Uterus (tissue), 2 donors: ENCODE measurements around the gene TEAD4.

ENCODE experiments used
- POLR2A ChIP-seq, 2 donors: fragments of 450-650 bp; IDR thresholded peaks; one replicate each; pipeline ENCODE4 v1.6.1; 2016; ENCODE audit warnings: antibody characterized with exemption in 2 of 2, mild to moderate bottlenecking in 1 of 2, moderate library complexity in 1 of 2
- TF ChIP-seq, protein P1 (sequence below), 4 experiments: fragments of 200-600 bp in 2 of 4; fragments of 450-650 bp in 2 of 4; sonication (generic) in 2 of 4; IDR thresholded peaks; one replicate each; pipeline ENCODE4 v1.5.1; 2016 to 2019; ENCODE audit warnings: antibody characterized with exemption in 4 of 4, mild to moderate bottlenecking in 2 of 4, moderate library complexity in 1 of 4

DNA sequence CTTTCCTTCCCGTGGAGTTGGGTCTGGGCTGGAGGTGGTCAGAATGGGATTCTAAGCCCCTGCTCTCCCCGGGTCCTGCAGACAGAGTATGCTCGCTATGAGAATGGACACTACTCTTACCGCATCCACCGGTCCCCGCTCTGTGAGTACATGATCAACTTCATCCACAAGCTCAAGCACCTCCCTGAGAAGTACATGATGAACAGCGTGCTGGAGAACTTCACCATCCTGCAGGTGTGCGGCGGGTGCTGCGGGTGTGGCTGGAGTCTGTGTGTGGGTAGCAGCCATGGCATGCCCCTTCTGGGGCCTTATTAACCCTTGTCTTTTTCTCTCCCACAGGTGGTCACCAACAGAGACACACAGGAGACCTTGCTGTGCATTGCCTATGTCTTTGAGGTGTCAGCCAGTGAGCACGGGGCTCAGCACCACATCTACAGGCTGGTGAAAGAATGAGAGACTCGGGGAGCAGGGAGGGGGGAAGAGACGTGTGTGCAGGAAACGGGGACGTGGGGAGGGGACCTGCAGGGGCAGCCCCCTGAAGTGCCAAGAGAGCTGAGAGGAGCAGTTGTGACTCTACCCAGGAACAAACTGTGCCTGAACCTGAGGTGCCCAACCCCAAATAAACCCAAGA lies 80.9 kb downstream of the TEAD4 start:
- TF ChIP-seq, protein P1, sequence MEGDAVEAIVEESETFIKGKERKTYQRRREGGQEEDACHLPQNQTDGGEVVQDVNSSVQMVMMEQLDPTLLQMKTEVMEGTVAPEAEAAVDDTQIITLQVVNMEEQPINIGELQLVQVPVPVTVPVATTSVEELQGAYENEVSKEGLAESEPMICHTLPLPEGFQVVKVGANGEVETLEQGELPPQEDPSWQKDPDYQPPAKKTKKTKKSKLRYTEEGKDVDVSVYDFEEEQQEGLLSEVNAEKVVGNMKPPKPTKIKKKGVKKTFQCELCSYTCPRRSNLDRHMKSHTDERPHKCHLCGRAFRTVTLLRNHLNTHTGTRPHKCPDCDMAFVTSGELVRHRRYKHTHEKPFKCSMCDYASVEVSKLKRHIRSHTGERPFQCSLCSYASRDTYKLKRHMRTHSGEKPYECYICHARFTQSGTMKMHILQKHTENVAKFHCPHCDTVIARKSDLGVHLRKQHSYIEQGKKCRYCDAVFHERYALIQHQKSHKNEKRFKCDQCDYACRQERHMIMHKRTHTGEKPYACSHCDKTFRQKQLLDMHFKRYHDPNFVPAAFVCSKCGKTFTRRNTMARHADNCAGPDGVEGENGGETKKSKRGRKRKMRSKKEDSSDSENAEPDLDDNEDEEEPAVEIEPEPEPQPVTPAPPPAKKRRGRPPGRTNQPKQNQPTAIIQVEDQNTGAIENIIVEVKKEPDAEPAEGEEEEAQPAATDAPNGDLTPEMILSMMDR (IDR thresholded peaks at IDR 0.05) = no peak
- TF ChIP-seq POLR2A (IDR thresholded peaks at IDR 0.05) = no peak
